Liver (tissue), 9 donors: Measurements from ENCODE around the gene RAB6B. TPM values are rescaled to one million over a fixed set of nuclear protein-coding genes. Genes with fewer than 3 reads are reported as not detected.

ENCODE experiments used
- DNase-seq: peaks from one replicate; pipeline ENCODE4 v3.0.0-alpha.2; 2017; ENCODE audit warnings: low spot score
- H3K27ac ChIP-seq, 2 donors: one replicate each; pipeline ENCODE4 v1.7.0; 2013; ENCODE audit warnings: inconsistent platforms in 2 of 2, low read length in 2 of 2, control low read depth in 1 of 2, low read depth in 1 of 2, mild to moderate bottlenecking in 1 of 2
- H3K27me3 ChIP-seq, 4 donors: one replicate each; pipeline versions ENCODE4 v1.6.1 to v1.7.0; 2013; ENCODE audit warnings: low read length in 3 of 4, inconsistent platforms in 1 of 4, mild to moderate bottlenecking in 1 of 4, moderate library complexity in 1 of 4; ENCODE audit not compliant: control insufficient read depth in 4 of 4, insufficient read depth in 4 of 4
- H3K36me3 ChIP-seq, 4 donors: one replicate each; pipeline versions ENCODE4 v1.6.1 to v1.7.0; 2013; ENCODE audit warnings: low read length in 3 of 4, mild to moderate bottlenecking in 3 of 4, low read depth in 1 of 4, moderate library complexity in 1 of 4; ENCODE audit not compliant: control insufficient read depth in 4 of 4, insufficient read depth in 3 of 4
- H3K4me1 ChIP-seq, 4 donors: one replicate each; pipeline versions ENCODE4 v1.6.1 to v1.7.0; 2013; ENCODE audit warnings: low read length in 3 of 4, mild to moderate bottlenecking in 3 of 4, moderate library complexity in 1 of 4; ENCODE audit not compliant: control insufficient read depth in 4 of 4, insufficient read depth in 4 of 4
- H3K4me3 ChIP-seq, 3 donors: one replicate each; pipeline versions ENCODE4 v1.6.1 to v1.7.0; 2013; ENCODE audit warnings: low read length in 3 of 3, control low read depth in 1 of 3, low read depth in 1 of 3, mild to moderate bottlenecking in 1 of 3
- H3K9ac ChIP-seq, 2 donors: one replicate each; pipeline ENCODE4 v1.7.0; 2013; ENCODE audit warnings: low read length in 2 of 2, mild to moderate bottlenecking in 2 of 2, moderate library complexity in 2 of 2, control low read depth in 1 of 2, low read depth in 1 of 2
- H3K9me3 ChIP-seq, 4 donors: one replicate each; pipeline versions ENCODE4 v1.6.1 to v1.7.0; 2013; ENCODE audit warnings: low read length in 3 of 4; ENCODE audit not compliant: control insufficient read depth in 4 of 4
- CTCF ChIP-seq: fragments of 150-350 bp; IDR thresholded peaks from 2 replicates; pipeline ENCODE4 v1.5.1; 2017; ENCODE audit warnings: improper control_type of control experiment, low read depth, low read length; ENCODE audit not compliant: missing input control
- EGR1 ChIP-seq, 2 donors: IDR thresholded peaks; 2 replicates each; pipeline ENCODE4 v1.6.1; 2016 to 2018; ENCODE audit warnings: antibody characterized with exemption in 2 of 2, low read depth in 2 of 2
- FOXA1 ChIP-seq: IDR thresholded peaks from 2 replicates; pipeline ENCODE4 v1.6.1; 2016; ENCODE audit warnings: antibody characterized with exemption
- FOXA2 ChIP-seq: IDR thresholded peaks from 2 replicates; pipeline ENCODE4 v1.6.1; 2016; ENCODE audit warnings: antibody characterized with exemption
- GABPA ChIP-seq, 2 donors: IDR thresholded peaks in 1 of 2; conservative IDR thresholded peaks in 1 of 2; 2 replicates each; pipeline ENCODE4 v1.6.1; 2016; ENCODE audit warnings: antibody characterized with exemption in 2 of 2, mild to moderate bottlenecking in 1 of 2, moderate library complexity in 1 of 2
- HNF4A ChIP-seq, 2 donors: conservative IDR thresholded peaks; 2 replicates each; pipeline ENCODE4 v1.6.1; 2016; ENCODE audit warnings: antibody characterized with exemption in 2 of 2, mild to moderate bottlenecking in 2 of 2
- JUND ChIP-seq, 2 donors: IDR thresholded peaks; 2 replicates each; pipeline ENCODE4 v1.6.1; 2016; ENCODE audit warnings: antibody characterized with exemption in 2 of 2
- MAX ChIP-seq: IDR thresholded peaks from 2 replicates; pipeline ENCODE4 v1.6.1; 2016; ENCODE audit warnings: antibody characterized with exemption
- NR2F2 ChIP-seq: IDR thresholded peaks from 2 replicates; pipeline ENCODE4 v1.6.1; 2016; ENCODE audit warnings: antibody characterized with exemption
- RAD21 ChIP-seq, 2 donors: IDR thresholded peaks; 2 replicates each; pipeline ENCODE4 v1.6.1; 2016; ENCODE audit warnings: antibody characterized with exemption in 2 of 2, mild to moderate bottlenecking in 2 of 2
- REST ChIP-seq: IDR thresholded peaks from 2 replicates; pipeline ENCODE4 v1.6.1; 2016; ENCODE audit warnings: antibody characterized with exemption, mild to moderate bottlenecking
- RXRA ChIP-seq, 2 donors: IDR thresholded peaks; 2 replicates each; pipeline ENCODE4 v1.6.1; 2017 to 2018; ENCODE audit warnings: antibody characterized with exemption in 2 of 2, mild to moderate bottlenecking in 1 of 2
- SP1 ChIP-seq: IDR thresholded peaks from 2 replicates; pipeline ENCODE4 v1.6.1; 2018; ENCODE audit warnings: antibody characterized with exemption, mild to moderate bottlenecking
- TAF1 ChIP-seq: conservative IDR thresholded peaks from 2 replicates; pipeline ENCODE4 v1.6.1; 2016; ENCODE audit warnings: antibody characterized with exemption, mild to moderate bottlenecking
- YY1 ChIP-seq: IDR thresholded peaks from 2 replicates; pipeline ENCODE4 v1.6.1; 2016; ENCODE audit warnings: antibody characterized with exemption, mild to moderate bottlenecking
- ZBTB33 ChIP-seq: IDR thresholded peaks from 2 replicates; pipeline ENCODE4 v1.6.1; 2016; ENCODE audit warnings: antibody characterized with exemption
- WGBS: extraction: QIAGEN DNeasy Blood & Tissue Kit; methylation state at CpG from one replicate; pipeline ENCODE4 v1.1.7; 2013; 5-methylcytosine and 5-hydroxymethylcytosine counted together
- polyA plus RNA-seq, 2 donors: library from polyadenylated mRNA; stranded (reverse) in 1 of 2; unstranded in 1 of 2; fragments of 200-250 nt in 1 of 2; fragments of >200 nt in 1 of 2; fragmentation: Nextera tagmentation in 1 of 2; extraction: Ambion mirVana in 1 of 2; gene quantifications; one replicate each; pipeline versions ENCODE4 v1.2.1 to v1.2.3, GENCODE V29; 2013 to 2015
- total RNA-seq, 2 donors: library from RNA; depleted of rRNA; stranded (reverse); fragments of >200 nt; gene quantifications; one replicate each; pipeline ENCODE4 v1.2.3, GENCODE V29; 2014
- donor health status: healthy.
- donor health status: healthy.
- donor health status: healthy.
- donor health status: healthy.
- donor health status: healthy.

RAB6B gene
- total and polyA plus RNA-seq, 4 donors, result 0.08 to 2.8 (median 0.28) TPM

GRCh38 chr3:133803469-133803868 lies 92.2 kb downstream of the RAB6B start:
- 92% methylated on average over 5 of the region's 5 CpGs for WGBS

GRCh38 chr3:133799794-133800585 lies 95.7 kb downstream of the RAB6B start:
- Histone ChIP-seq H3K27ac (no peak overlapping the region), H3K4me1 (peaks cover 0 to under 1% (median 0%) of the 10 kb centered on the region in 4 donors), H3K36me3 (no peaks in the 10 kb centered on the region), H3K4me3 (no peak overlapping the region), H3K9me3 (no peaks in the 10 kb centered on the region), H3K27me3 (no peaks in the 10 kb centered on the region), H3K9ac (no peak overlapping the region)
- DNase-seq, result no peak
- 79% methylated on average over 7 of the region's 7 CpGs for WGBS
- no peak for TF ChIP-seq GABPA (IDR thresholded peaks at IDR 0.05 in 1 of 2, conservative IDR thresholded peaks at IDR 0.05 in 1 of 2)
- no peak for TF ChIP-seq HNF4A (conservative IDR thresholded peaks at IDR 0.05)
- no peak for TF ChIP-seq SP1
- no peak for TF ChIP-seq FOXA1
- TF ChIP-seq YY1, result no peak
- no peak for TF ChIP-seq NR2F2
- TF ChIP-seq FOXA2, result no peak
- no peak for TF ChIP-seq ZBTB33
- TF ChIP-seq TAF1, result no peak
- TF ChIP-seq MAX, result no peak
- TF ChIP-seq RXRA (IDR thresholded peaks at IDR 0.05), result no peak

More at GRCh38 chr3:133803469-133803868, 92.2 kb downstream of the RAB6B start:
- peaks cover 0 to 5% (median 4%) of the 10 kb centered on the region in 4 donors for H3K36me3 ChIP-seq
- H3K9ac ChIP-seq, result no peak overlapping the region
- H3K27me3 ChIP-seq, result no peaks in the 10 kb centered on the region
- H3K9me3 ChIP-seq, result no peaks in the 10 kb centered on the region
- H3K27ac ChIP-seq, result no peak overlapping the region
- no peak for DNase-seq
- H3K4me3 ChIP-seq, result no peak overlapping the region
- peaks cover 2 to 14% (median 7%) of the 10 kb centered on the region in 4 donors for H3K4me1 ChIP-seq
- no peak for TF ChIP-seq HNF4A (conservative IDR thresholded peaks at IDR 0.05)
- no peak for TF ChIP-seq FOXA2
- no peak for TF ChIP-seq EGR1 (IDR thresholded peaks at IDR 0.05; ENCODE audit: low read depth in 2 of 2)
- TF ChIP-seq YY1, result no peak
- TF ChIP-seq NR2F2, result no peak
- TF ChIP-seq GABPA (IDR thresholded peaks at IDR 0.05 in 1 of 2, conservative IDR thresholded peaks at IDR 0.05 in 1 of 2), result no peak
- no peak for TF ChIP-seq SP1
- TF ChIP-seq JUND (IDR thresholded peaks at IDR 0.05), result no peak
- TF ChIP-seq REST, result no peak
- TF ChIP-seq FOXA1, result no peak
- no peak for TF ChIP-seq RAD21 (IDR thresholded peaks at IDR 0.05)
- TF ChIP-seq CTCF, result no peak
